Stimulated activated CD8-positive, alpha-beta memory T cell treated with anti-CD3 and anti-CD28 coated beads, Interleukin-4, amount 100 ng/mL, for 48 hours (primary cell): ENCODE data around the gene WNT1.

ENCODE experiments used
- DNase-seq: peaks from one replicate; pipeline ENCODE4 v3.0.0-alpha.2; 2020

WNT1 gene

GRCh38 chr12:48961801-48962200 lies 16.3 kb upstream of the WNT1 start:
- DNase-seq: no peak

- DNase-seq: no peak
Measured at GRCh38 chr12:48965298-48965838, 12.8 kb upstream of the WNT1 start.

GRCh38 chr12:48966177-48966895 lies 11.8 kb upstream of the WNT1 start:
- no peak for DNase-seq

- DNase-seq: no peak
Measured at GRCh38 chr12:48967991-48968390, 10.1 kb upstream of the WNT1 start.

GRCh38 chr12:48968467-48968866 lies 9.7 kb upstream of the WNT1 start:
- no peak for DNase-seq

- no peak for DNase-seq
Measured at GRCh38 chr12:48969160-48969771, 8.9 kb upstream of the WNT1 start.

- peak; percentile 42 for DNase-seq
Measured at GRCh38 chr12:48969833-48970701, 8.1 kb upstream of the WNT1 start.

- no peak for DNase-seq
Measured at GRCh38 chr12:48970702-48971334, 7.3 kb upstream of the WNT1 start.

- DNase-seq: peak; percentile 77
Measured at GRCh38 chr12:48972213-48972951, 5.7 kb upstream of the WNT1 start.

GRCh38 chr12:48972952-48973483 lies 5.1 kb upstream of the WNT1 start:
- DNase-seq: no peak

GRCh38 chr12:48973531-48973930 lies 4.6 kb upstream of the WNT1 start:
- DNase-seq: no peak

- DNase-seq: peak; percentile 66
Measured at GRCh38 chr12:48973941-48974673, 4.0 kb upstream of the WNT1 start.

- DNase-seq: peak; percentile 92
Measured at GRCh38 chr12:48977290-48978281, 536 bp upstream of the WNT1 start.

- DNase-seq: peak; percentile 39
Measured at GRCh38 chr12:48978741-48979601, 849 bp downstream of the WNT1 start.

GRCh38 chr12:48979602-48980388 lies 1.7 kb downstream of the WNT1 start:
- peak; percentile 48 for DNase-seq

- peak; percentile 57 for DNase-seq
Measured at GRCh38 chr12:48980389-48980952, 2.3 kb downstream of the WNT1 start.

GRCh38 chr12:48980953-48981756 lies 3.0 kb downstream of the WNT1 start:
- peak; percentile 38 for DNase-seq
